ENCODE measurements around the gene CUX1. TPM values are rescaled to one million over a fixed set of nuclear protein-coding genes. Genes with fewer than 3 reads are reported as not detected.

CUX1 gene
- total and polyA plus RNA-seq, 2 of the 13 experiments (the other 11 are each of a cell fraction or from before 2014, with no cell fraction given): 13.7 to 14.9 TPM

- peaks cover 42% of the 10 kb centered on the region for H3K4me1 ChIP-seq (ENCODE audit: insufficient read depth, low read length)
- H3K36me3 ChIP-seq (replicated peaks in 1 of 2; ENCODE audit: control insufficient read depth in 1 of 2, insufficient read depth in 2 of 2, low read length in 2 of 2): no peaks in the 10 kb centered on the region
- intact Hi-C loops (cut with micrococcal nuclease; ENCODE audit: unreplicated experiment) (no loop called here), in situ Hi-C loops (cut with HindIII; ENCODE audit: extremely low pct_ligation_motif_present, low pct_unique_long_range_greater_than_20kb) (loop anchor here (25.0 kb wide), 1 partner anchor 581 kb away; no protein-coding TSS in a partner anchor)
- no peak overlapping the region for H3K4me2 ChIP-seq (ENCODE audit: low read depth, low read length)
- no peaks in the 10 kb centered on the region for H3K9me3 ChIP-seq (ENCODE audit: low read length)
- no peaks in the 10 kb centered on the region for H3K79me2 ChIP-seq (ENCODE audit: insufficient read depth, low read length)
- no peak for ATAC-seq
- no peak overlapping the region for H2AFZ ChIP-seq (ENCODE audit: low read length)
- DNase-seq (ENCODE audit: low spot score): no peak
- ChIA-PET CTCF (ENCODE audit: low intra/inter-chr PET ratio, low total read pairs) (no interaction called here), POLR2A (no interaction called here)
- WGBS (ENCODE audit: low lambda C conversion rate): 90% methylated on average over 10 of the region's 10 CpGs
- no peak overlapping the region for H3K4me3 ChIP-seq (replicated peaks in 1 of 3; ENCODE audit: insufficient read depth in 1 of 3, low read depth in 2 of 3, low read length in 3 of 3)
- no peak for TF ChIP-seq PATZ1 (CRISPR knock-in tag; IDR thresholded peaks at IDR 0.05)
- TF ChIP-seq, protein P1, sequence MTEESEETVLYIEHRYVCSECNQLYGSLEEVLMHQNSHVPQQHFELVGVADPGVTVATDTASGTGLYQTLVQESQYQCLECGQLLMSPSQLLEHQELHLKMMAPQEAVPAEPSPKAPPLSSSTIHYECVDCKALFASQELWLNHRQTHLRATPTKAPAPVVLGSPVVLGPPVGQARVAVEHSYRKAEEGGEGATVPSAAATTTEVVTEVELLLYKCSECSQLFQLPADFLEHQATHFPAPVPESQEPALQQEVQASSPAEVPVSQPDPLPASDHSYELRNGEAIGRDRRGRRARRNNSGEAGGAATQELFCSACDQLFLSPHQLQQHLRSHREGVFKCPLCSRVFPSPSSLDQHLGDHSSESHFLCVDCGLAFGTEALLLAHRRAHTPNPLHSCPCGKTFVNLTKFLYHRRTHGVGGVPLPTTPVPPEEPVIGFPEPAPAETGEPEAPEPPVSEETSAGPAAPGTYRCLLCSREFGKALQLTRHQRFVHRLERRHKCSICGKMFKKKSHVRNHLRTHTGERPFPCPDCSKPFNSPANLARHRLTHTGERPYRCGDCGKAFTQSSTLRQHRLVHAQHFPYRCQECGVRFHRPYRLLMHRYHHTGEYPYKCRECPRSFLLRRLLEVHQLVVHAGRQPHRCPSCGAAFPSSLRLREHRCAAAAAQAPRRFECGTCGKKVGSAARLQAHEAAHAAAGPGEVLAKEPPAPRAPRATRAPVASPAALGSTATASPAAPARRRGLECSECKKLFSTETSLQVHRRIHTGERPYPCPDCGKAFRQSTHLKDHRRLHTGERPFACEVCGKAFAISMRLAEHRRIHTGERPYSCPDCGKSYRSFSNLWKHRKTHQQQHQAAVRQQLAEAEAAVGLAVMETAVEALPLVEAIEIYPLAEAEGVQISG (CRISPR knock-in tag; IDR thresholded peaks at IDR 0.05): no peak
- TF ChIP-seq CREB1 (IDR thresholded peaks at IDR 0.05): no peak
- no peak for TF ChIP-seq CREB1 (CRISPR knock-in tag; IDR thresholded peaks at IDR 0.05)
- TF ChIP-seq FOXA1 (IDR thresholded peaks at IDR 0.05): no peak
- no peak for TF ChIP-seq FOXA1 (CRISPR knock-in tag; IDR thresholded peaks at IDR 0.05)
- no peak for TF ChIP-seq TMF1 (CRISPR knock-in tag; IDR thresholded peaks at IDR 0.05; ENCODE audit: low read depth)
- TF ChIP-seq ZBTB43 (CRISPR knock-in tag; conservative IDR thresholded peaks at IDR 0.05): no peak
- TF ChIP-seq STAT5B (CRISPR knock-in tag; IDR thresholded peaks at IDR 0.05): no peak
- TF ChIP-seq SOX5 (CRISPR knock-in tag; IDR thresholded peaks at IDR 0.05; ENCODE audit: borderline replicate concordance): no peak
- no peak for TF ChIP-seq ZSCAN9 (CRISPR knock-in tag; IDR thresholded peaks at IDR 0.05; ENCODE audit: borderline replicate concordance)
- no peak for TF ChIP-seq SCMH1 (CRISPR knock-in tag; IDR thresholded peaks at IDR 0.05; ENCODE audit: borderline replicate concordance)
- no peak for TF ChIP-seq DNMT3B (CRISPR knock-in tag; conservative IDR thresholded peaks at IDR 0.05)
- TF ChIP-seq PTBP1 (IDR thresholded peaks at IDR 0.05; ENCODE audit: low read depth, low read length, poor library complexity, severe bottlenecking): no peak
- TF ChIP-seq ZNF20 (CRISPR knock-in tag; IDR thresholded peaks at IDR 0.05): no peak
- no peak for TF ChIP-seq ZBTB34 (CRISPR knock-in tag; IDR thresholded peaks at IDR 0.05)
- H3K27me3 ChIP-seq (ENCODE audit: control insufficient read depth in 1 of 2, insufficient read depth in 2 of 2, low read length in 2 of 2): no peaks in the 10 kb centered on the region; a peak in 1 of 5 replicates
- no peak overlapping the region for H3K9ac ChIP-seq (ENCODE audit: insufficient read depth, low read depth, low read length)
- FAIRE-seq: no peak
- BruUV-seq (replicated peaks): no TSS peak
- H3K27ac ChIP-seq (ENCODE audit: extremely low read length, insufficient read depth, low read length): no peak overlapping the region
- no peaks in the 10 kb centered on the region for H4K20me1 ChIP-seq (ENCODE audit: insufficient read depth, low read length)
Observed at GRCh38 chr7:102268635-102269034, 451.2 kb downstream of the CUX1 start.
